GM23338 (cell line): ENCODE measurements around the gene ARHGEF25. TPM values are rescaled to one million over a fixed set of nuclear protein-coding genes. Genes with fewer than 3 reads are reported as not detected.

Experiments used
- ATAC-seq: fragments of 200-7000 bp; cut with Tn5 transposase; 3 replicates; pipeline ENCODE4 v1.9.1; 2020
- DNase-seq: peaks from one replicate; pipeline ENCODE4 v3.0.0-alpha.2; 2015; ENCODE audit warnings: low spot score
- H2AFZ ChIP-seq: fragments of 200-600 bp; sonication (generic); 2 replicates; pipeline ENCODE4 v1.8.0; 2016; ENCODE audit warnings: antibody characterized with exemption, mild to moderate bottlenecking, moderate library complexity
- H3F3A ChIP-seq: fragments of 200-600 bp; sonication (generic); replicated peaks from 2 replicates; pipeline ENCODE4 v1.8.0; 2017; ENCODE audit warnings: antibody characterized with exemption, mixed run types, low read depth
- H3K27ac ChIP-seq: fragments of 200-600 bp; sonication (generic); 2 replicates; pipeline ENCODE4 v1.6.1; 2016; ENCODE audit warnings: low read depth
- H3K27me3 ChIP-seq: fragments of 200-600 bp; sonication (generic); 2 replicates; pipeline ENCODE4 v1.8.0; 2016; ENCODE audit warnings: mild to moderate bottlenecking, mixed run types, moderate library complexity; ENCODE audit not compliant: insufficient read depth
- H3K36me3 ChIP-seq: fragments of 200-600 bp; sonication (generic); 2 replicates; pipeline ENCODE4 v1.8.0; 2016; ENCODE audit warnings: mild to moderate bottlenecking; ENCODE audit not compliant: insufficient read depth
- H3K4me1 ChIP-seq: fragments of 200-600 bp; sonication (generic); 2 replicates; pipeline ENCODE4 v1.8.0; 2016; ENCODE audit warnings: mild to moderate bottlenecking, moderate library complexity; ENCODE audit not compliant: insufficient read depth
- H3K4me2 ChIP-seq: fragments of 200-600 bp; sonication (generic); 2 replicates; pipeline ENCODE4 v1.7.1; 2017; ENCODE audit warnings: mixed run types
- H3K4me3 ChIP-seq: fragments of 200-600 bp; sonication (generic); 2 replicates; pipeline ENCODE4 v1.6.1; 2016; ENCODE audit warnings: mixed run types
- H3K79me2 ChIP-seq: fragments of 200-600 bp; sonication (generic); replicated peaks from 2 replicates; pipeline ENCODE4 v1.8.0; 2017; ENCODE audit warnings: mild to moderate bottlenecking; ENCODE audit not compliant: insufficient read depth
- H3K9me2 ChIP-seq: fragments of 200-600 bp; sonication (generic); 2 replicates; pipeline ENCODE4 v1.8.0; 2017; ENCODE audit not compliant: insufficient read depth
- H4K20me1 ChIP-seq: fragments of 200-600 bp; sonication (generic); replicated peaks from 2 replicates; pipeline ENCODE4 v1.8.0; 2017; ENCODE audit warnings: mild to moderate bottlenecking; ENCODE audit not compliant: insufficient read depth
- H3K27ac Mint-ChIP-seq: 2 replicates; pipeline ENCODE4 v1.8.0; 2020; ENCODE audit warnings: inconsistent platforms, mild to moderate bottlenecking, moderate library complexity, mixed read lengths
- H3K27me3 Mint-ChIP-seq: 3 replicates; pipeline ENCODE4 v1.8.0; 2022; ENCODE audit warnings: low read depth, mild to moderate bottlenecking, moderate library complexity, mixed read lengths, inconsistent platforms; ENCODE audit not compliant: insufficient read depth, poor library complexity
- H3K36me3 Mint-ChIP-seq: 3 replicates; pipeline ENCODE4 v1.8.0; 2021; ENCODE audit warnings: low read depth, mild to moderate bottlenecking, inconsistent platforms, moderate library complexity, mixed read lengths
- H3K4me1 Mint-ChIP-seq: 3 replicates; pipeline ENCODE4 v1.8.0; 2020; ENCODE audit warnings: mild to moderate bottlenecking, inconsistent platforms, mixed read lengths
- H3K4me3 Mint-ChIP-seq: 3 replicates; pipeline ENCODE4 v1.8.0; 2021; ENCODE audit warnings: moderate library complexity, mild to moderate bottlenecking, inconsistent platforms, mixed read lengths
- H3K9me3 Mint-ChIP-seq: 3 replicates; pipeline ENCODE4 v1.8.0; 2020; ENCODE audit warnings: moderate library complexity, mild to moderate bottlenecking, inconsistent platforms, mixed read lengths
- CREB1 ChIP-seq: fragments of 250-450 bp; sonication (Bioruptor Pico); IDR thresholded peaks from 2 replicates; pipeline ENCODE4 v1.5.0; 2020; ENCODE audit warnings: low read depth, mild to moderate bottlenecking, moderate library complexity
- CTCF ChIP-seq, 2 experiments: fragments of 200-600 bp in 1 of 2; sonication (generic) in 1 of 2; conservative IDR thresholded peaks; 2 replicates each; pipeline versions ENCODE4 v1.5.1 to v1.6.1; 2016 to 2017; ENCODE audit warnings: antibody characterized with exemption in 2 of 2, low read depth in 2 of 2, mild to moderate bottlenecking in 2 of 2, moderate library complexity in 1 of 2
- ETS1 ChIP-seq: IDR thresholded peaks from 2 replicates; pipeline ENCODE4 v1.6.1; 2016; ENCODE audit warnings: antibody characterized with exemption
- EZH2 ChIP-seq: fragments of 200-600 bp; sonication (generic); IDR thresholded peaks from one replicate; pipeline ENCODE4 v1.8.0; 2017; ENCODE audit warnings: antibody characterized with exemption, mild to moderate bottlenecking, low read depth; ENCODE audit not compliant: unreplicated experiment
- EZH2phosphoT487 ChIP-seq: fragments of 200-600 bp; sonication (generic); IDR thresholded peaks from one replicate; pipeline ENCODE4 v1.8.1; 2018; ENCODE audit warnings: antibody characterized with exemption; ENCODE audit not compliant: unreplicated experiment
- JUNB ChIP-seq: IDR thresholded peaks from one replicate; pipeline ENCODE4 v1.6.1; 2016; ENCODE audit warnings: antibody characterized with exemption; ENCODE audit not compliant: unreplicated experiment
- NANOG ChIP-seq: IDR thresholded peaks from 2 replicates; pipeline ENCODE4 v1.6.1; 2016; ENCODE audit warnings: antibody characterized with exemption, borderline replicate concordance
- POLR2AphosphoS5 ChIP-seq: IDR thresholded peaks from 2 replicates; pipeline ENCODE4 v1.6.1; 2016; ENCODE audit warnings: antibody characterized with exemption, low read depth
- REST ChIP-seq: IDR thresholded peaks from one replicate; pipeline ENCODE4 v1.6.1; 2018; ENCODE audit warnings: antibody characterized with exemption; ENCODE audit not compliant: unreplicated experiment
- STAT1 ChIP-seq: IDR thresholded peaks from one replicate; pipeline ENCODE4 v1.6.1; 2016; ENCODE audit warnings: antibody characterized with exemption; ENCODE audit not compliant: unreplicated experiment
- ZNF114 ChIP-seq: fragments of 250-450 bp; sonication (Bioruptor Pico); IDR thresholded peaks from 2 replicates; pipeline ENCODE4 v1.5.0; 2020; ENCODE audit warnings: mild to moderate bottlenecking, moderate library complexity
- ZNF331 ChIP-seq: fragments of 250-450 bp; sonication (Bioruptor Pico); IDR thresholded peaks from 2 replicates; pipeline ENCODE4 v1.5.0; 2020; ENCODE audit warnings: low read depth, mild to moderate bottlenecking, moderate library complexity
- polyA plus RNA-seq: library from polyadenylated mRNA; unstranded; fragments of >200 nt; fragmentation: Nextera tagmentation; extraction: Ambion mirVana; gene quantifications from 2 replicates; pipeline ENCODE4 v1.2.1, GENCODE V29; 2016
- total RNA-seq: library from RNA; depleted of rRNA; stranded (reverse); fragments of >200 nt; shearing (Covaris generic); gene quantifications from 2 replicates; pipeline ENCODE4 v1.2.3, GENCODE V29; 2014
- TF ChIP-seq, protein P1 (sequence below): fragments of 250-450 bp; sonication (Bioruptor Pico); IDR thresholded peaks from 2 replicates; pipeline ENCODE4 v1.5.0; 2020; ENCODE audit warnings: mild to moderate bottlenecking, moderate library complexity

The ARHGEF25 gene
- total and polyA plus RNA-seq, 2 experiments from 2014 or later = 0.53 to 10.2 TPM

- H3K9me2 ChIP-seq = no peaks in the 10 kb centered on the region
- no peak for ATAC-seq
- no peaks in the 10 kb centered on the region; the same call in 1 of the 2 replicates for H3F3A ChIP-seq
- H3K27me3 ChIP-seq = no peaks in the 10 kb centered on the region
- TF ChIP-seq CREB1 (no peak), ZNF114 (CRISPR knock-in tag) (no peak), CTCF (conservative IDR thresholded peaks at IDR 0.05; ENCODE audit: low read depth in 2 of 2) (no peak), EZH2 (no peak), POLR2AphosphoS5 (no peak), NANOG (no peak), REST (no peak), ZNF331 (no peak), JUNB (no peak), ETS1 (no peak), STAT1 (no peak), EZH2phosphoT487 (no peak)
- TF ChIP-seq, protein P1, sequence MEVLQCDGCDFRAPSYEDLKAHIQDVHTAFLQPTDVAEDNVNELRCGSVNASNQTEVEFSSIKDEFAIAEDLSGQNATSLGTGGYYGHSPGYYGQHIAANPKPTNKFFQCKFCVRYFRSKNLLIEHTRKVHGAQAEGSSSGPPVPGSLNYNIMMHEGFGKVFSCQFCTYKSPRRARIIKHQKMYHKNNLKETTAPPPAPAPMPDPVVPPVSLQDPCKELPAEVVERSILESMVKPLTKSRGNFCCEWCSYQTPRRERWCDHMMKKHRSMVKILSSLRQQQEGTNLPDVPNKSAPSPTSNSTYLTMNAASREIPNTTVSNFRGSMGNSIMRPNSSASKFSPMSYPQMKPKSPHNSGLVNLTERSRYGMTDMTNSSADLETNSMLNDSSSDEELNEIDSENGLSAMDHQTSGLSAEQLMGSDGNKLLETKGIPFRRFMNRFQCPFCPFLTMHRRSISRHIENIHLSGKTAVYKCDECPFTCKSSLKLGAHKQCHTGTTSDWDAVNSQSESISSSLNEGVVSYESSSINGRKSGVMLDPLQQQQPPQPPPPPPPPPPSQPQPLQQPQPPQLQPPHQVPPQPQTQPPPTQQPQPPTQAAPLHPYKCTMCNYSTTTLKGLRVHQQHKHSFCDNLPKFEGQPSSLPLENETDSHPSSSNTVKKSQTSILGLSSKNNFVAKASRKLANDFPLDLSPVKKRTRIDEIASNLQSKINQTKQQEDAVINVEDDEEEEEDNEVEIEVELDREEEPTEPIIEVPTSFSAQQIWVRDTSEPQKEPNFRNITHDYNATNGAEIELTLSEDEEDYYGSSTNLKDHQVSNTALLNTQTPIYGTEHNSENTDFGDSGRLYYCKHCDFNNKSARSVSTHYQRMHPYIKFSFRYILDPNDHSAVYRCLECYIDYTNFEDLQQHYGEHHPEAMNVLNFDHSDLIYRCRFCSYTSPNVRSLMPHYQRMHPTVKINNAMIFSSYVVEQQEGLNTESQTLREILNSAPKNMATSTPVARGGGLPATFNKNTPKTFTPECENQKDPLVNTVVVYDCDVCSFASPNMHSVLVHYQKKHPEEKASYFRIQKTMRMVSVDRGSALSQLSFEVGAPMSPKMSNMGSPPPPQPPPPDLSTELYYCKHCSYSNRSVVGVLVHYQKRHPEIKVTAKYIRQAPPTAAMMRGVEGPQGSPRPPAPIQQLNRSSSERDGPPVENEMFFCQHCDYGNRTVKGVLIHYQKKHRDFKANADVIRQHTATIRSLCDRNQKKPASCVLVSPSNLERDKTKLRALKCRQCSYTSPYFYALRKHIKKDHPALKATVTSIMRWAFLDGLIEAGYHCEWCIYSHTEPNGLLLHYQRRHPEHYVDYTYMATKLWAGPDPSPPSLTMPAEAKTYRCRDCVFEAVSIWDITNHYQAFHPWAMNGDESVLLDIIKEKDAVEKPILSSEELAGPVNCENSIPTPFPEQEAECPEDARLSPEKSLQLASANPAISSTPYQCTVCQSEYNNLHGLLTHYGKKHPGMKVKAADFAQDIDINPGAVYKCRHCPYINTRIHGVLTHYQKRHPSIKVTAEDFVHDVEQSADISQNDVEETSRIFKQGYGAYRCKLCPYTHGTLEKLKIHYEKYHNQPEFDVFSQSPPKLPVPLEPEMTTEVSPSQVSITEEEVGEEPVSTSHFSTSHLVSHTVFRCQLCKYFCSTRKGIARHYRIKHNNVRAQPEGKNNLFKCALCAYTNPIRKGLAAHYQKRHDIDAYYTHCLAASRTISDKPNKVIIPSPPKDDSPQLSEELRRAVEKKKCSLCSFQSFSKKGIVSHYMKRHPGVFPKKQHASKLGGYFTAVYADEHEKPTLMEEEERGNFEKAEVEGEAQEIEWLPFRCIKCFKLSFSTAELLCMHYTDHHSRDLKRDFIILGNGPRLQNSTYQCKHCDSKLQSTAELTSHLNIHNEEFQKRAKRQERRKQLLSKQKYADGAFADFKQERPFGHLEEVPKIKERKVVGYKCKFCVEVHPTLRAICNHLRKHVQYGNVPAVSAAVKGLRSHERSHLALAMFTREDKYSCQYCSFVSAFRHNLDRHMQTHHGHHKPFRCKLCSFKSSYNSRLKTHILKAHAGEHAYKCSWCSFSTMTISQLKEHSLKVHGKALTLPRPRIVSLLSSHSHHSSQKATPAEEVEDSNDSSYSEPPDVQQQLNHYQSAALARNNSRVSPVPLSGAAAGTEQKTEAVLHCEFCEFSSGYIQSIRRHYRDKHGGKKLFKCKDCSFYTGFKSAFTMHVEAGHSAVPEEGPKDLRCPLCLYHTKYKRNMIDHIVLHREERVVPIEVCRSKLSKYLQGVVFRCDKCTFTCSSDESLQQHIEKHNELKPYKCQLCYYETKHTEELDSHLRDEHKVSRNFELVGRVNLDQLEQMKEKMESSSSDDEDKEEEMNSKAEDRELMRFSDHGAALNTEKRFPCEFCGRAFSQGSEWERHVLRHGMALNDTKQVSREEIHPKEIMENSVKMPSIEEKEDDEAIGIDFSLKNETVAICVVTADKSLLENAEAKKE (CRISPR knock-in tag) = no peak
- peaks cover 6% of the 10 kb centered on the region; the same call in 1 of the 2 replicates for H3K79me2 ChIP-seq
- no peak for DNase-seq
- H3K4me1 ChIP-seq = no peaks in the 10 kb centered on the region
- Mint-ChIP-seq H3K9me3 (no peaks in the 10 kb centered on the region), H3K36me3 (peaks cover 27% of the 10 kb centered on the region; the same call in 2 of the 3 replicates), H3K4me1 (no peaks in the 10 kb centered on the region), H3K27ac (no peak overlapping the region), H3K27me3 (no peaks in the 10 kb centered on the region), H3K4me3 (no peak overlapping the region)
- H3K36me3 ChIP-seq = peaks cover 6% of the 10 kb centered on the region
- H3K4me3 ChIP-seq = no peak overlapping the region
- peaks cover 2% of the 10 kb centered on the region; the same call in 1 of the 2 replicates for H4K20me1 ChIP-seq
- H3K4me2 ChIP-seq = no peak overlapping the region
- H3K27ac ChIP-seq = no peak overlapping the region
- no peak overlapping the region for H2AFZ ChIP-seq
Observed at GRCh38 chr12:57564178-57564740, 47.0 kb upstream of the ARHGEF25 start.
